HFFc6 (cell line): ENCODE data around the gene ARL8B. TPM values are rescaled to one million over a fixed set of nuclear protein-coding genes. Genes with fewer than 3 reads are reported as not detected.

Source experiments
- DNase-seq: peaks from one replicate; pipeline ENCODE4 v3.0.0-alpha.2; 2018
- H3K27ac Mint-ChIP-seq: 2 replicates; pipeline ENCODE4 v1.8.0; 2020; ENCODE audit warnings: mild to moderate bottlenecking, mixed read lengths
- H3K27me3 Mint-ChIP-seq: 2 replicates; pipeline ENCODE4 v1.8.0; 2021; ENCODE audit warnings: mild to moderate bottlenecking, moderate library complexity, mixed read lengths; ENCODE audit not compliant: insufficient read depth
- H3K36me3 Mint-ChIP-seq: 2 replicates; pipeline ENCODE4 v1.8.0; 2021; ENCODE audit warnings: low read depth, mixed read lengths
- H3K4me1 Mint-ChIP-seq: 2 replicates; pipeline ENCODE4 v1.8.0; 2020; ENCODE audit warnings: low read depth, mixed read lengths
- H3K4me3 Mint-ChIP-seq: 2 replicates; pipeline ENCODE4 v1.8.0; 2020; ENCODE audit warnings: mild to moderate bottlenecking, moderate library complexity, mixed read lengths
- H3K9me3 Mint-ChIP-seq: 2 replicates; pipeline ENCODE4 v1.8.0; 2020; ENCODE audit warnings: mild to moderate bottlenecking, mixed read lengths
- CTCF ChIP-seq: fragments of 200-600 bp; sonication (generic); IDR thresholded peaks from 2 replicates; pipeline ENCODE4 v1.5.0; 2021; ENCODE audit warnings: antibody characterized with exemption, mild to moderate bottlenecking
- total RNA-seq, 6 experiments: library from RNA; stranded (reverse); fragmentation: NEBNext Ultra II Directional; extraction: Animal tissue kit (Norgen Biotek cat#: 25700); gene quantifications; 2 replicates in 1 of 6; 3 replicates in 5 of 6; pipeline ENCODE4 v1.2.3, GENCODE V29; 2021

ARL8B gene
- total RNA-seq, 6 experiments from 2014 or later, result 48.9 to 64.7 (median 53.7) TPM

- TF ChIP-seq CTCF, result no peak
- peak overlapping the region; percentile 20; the same call in 1 of the 2 replicates for H3K4me3 Mint-ChIP-seq
- H3K27ac Mint-ChIP-seq, result peak overlapping the region; percentile 73
- DNase-seq, result peak; percentile 75
- peaks cover 2% of the 10 kb centered on the region; the same call in 1 of the 2 replicates for H3K27me3 Mint-ChIP-seq
- no peaks in the 10 kb centered on the region for H3K9me3 Mint-ChIP-seq
- H3K4me1 Mint-ChIP-seq, result peaks cover 47% of the 10 kb centered on the region
- H3K36me3 Mint-ChIP-seq, result no peaks in the 10 kb centered on the region
These were observed 40.0 kb downstream of the ARL8B start for GRCh38 chr3:5162102-5162501.

DNA sequence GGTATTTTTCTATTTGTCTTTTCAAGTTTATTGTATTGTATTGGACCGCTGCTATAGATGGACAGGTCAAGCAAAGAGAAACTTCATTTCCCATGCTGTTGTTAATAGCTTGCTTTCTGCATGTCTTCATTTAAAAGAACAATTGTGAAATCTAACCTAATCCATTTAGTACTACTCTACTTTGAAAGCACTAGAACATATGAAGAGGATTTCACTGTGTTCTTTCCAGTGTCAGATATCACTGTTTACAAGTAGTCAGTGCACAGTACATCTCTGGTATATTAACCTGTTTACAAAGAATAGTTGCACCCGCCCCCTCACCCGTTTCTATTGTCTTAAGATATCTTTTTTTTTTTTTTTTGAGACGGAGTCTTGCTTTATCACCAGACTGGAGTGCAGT, 43.6 kb downstream of the ARL8B start:
- no peak for TF ChIP-seq CTCF
- Mint-ChIP-seq H3K9me3 (no peaks in the 10 kb centered on the region), H3K4me3 (no peak overlapping the region), H3K27ac (no peak overlapping the region), H3K27me3 (peaks cover 2% of the 10 kb centered on the region), H3K4me1 (peaks cover 47% of the 10 kb centered on the region), H3K36me3 (no peaks in the 10 kb centered on the region)
- DNase-seq, result no peak

GRCh38 chr3:5166846-5167245, 44.8 kb downstream of the ARL8B start:
- no peak for DNase-seq

DNA sequence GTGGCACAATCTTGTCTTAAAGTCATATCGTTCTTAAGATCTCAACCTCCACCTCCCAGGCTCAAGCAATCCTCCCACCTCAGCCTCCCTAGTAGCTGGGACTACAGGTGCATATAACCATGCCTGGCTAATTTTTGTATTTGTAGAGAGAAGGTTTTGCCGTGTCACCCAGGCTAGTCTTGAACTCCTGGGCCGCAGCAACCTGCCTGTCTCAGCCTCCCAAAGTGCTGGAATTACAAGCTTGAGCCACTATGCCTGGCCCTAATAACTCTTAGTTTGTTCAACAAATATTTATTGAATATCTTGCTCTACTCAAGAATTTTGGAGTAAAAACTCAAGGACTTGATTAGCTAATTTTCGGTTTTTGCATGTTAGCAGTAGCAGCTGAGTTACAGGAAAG, 46.0 kb downstream of the ARL8B start:
- Mint-ChIP-seq H3K27me3 (no peaks in the 10 kb centered on the region; the same call in 1 of the 2 replicates), H3K4me1 (peaks cover 25% of the 10 kb centered on the region), H3K36me3 (no peaks in the 10 kb centered on the region; the same call in 1 of the 2 replicates), H3K4me3 (no peak overlapping the region), H3K9me3 (no peaks in the 10 kb centered on the region), H3K27ac (no peak overlapping the region)
- TF ChIP-seq CTCF, result no peak
- no peak for DNase-seq

More at GRCh38 chr3:5166846-5167245, 44.8 kb downstream of the ARL8B start:
- no peaks in the 10 kb centered on the region; the same call in 1 of the 2 replicates for H3K27me3 Mint-ChIP-seq
- H3K9me3 Mint-ChIP-seq, result no peaks in the 10 kb centered on the region
- no peak overlapping the region for H3K4me3 Mint-ChIP-seq
- H3K27ac Mint-ChIP-seq, result no peak overlapping the region
- H3K4me1 Mint-ChIP-seq, result peaks cover 36% of the 10 kb centered on the region
- TF ChIP-seq CTCF, result no peak
- H3K36me3 Mint-ChIP-seq, result no peaks in the 10 kb centered on the region

DNA sequence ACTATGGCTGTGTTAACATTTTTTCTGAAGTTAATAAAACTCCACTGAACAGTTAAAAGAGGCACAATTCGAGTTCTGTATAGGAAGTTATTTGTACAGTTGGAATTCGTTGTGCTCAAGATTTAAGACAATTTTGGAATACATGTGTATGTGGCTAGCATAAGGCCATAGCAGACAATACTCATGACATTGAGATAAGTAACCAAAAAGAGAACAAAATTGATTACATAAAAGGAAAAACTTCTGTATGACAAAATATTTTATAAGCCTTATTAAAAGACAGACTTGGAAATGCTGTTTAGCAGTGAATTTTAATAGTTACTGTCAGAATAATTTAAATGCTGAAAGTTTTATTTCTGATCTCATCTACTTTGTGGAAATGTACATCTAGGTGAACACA, 47.7 kb downstream of the ARL8B start:
- Mint-ChIP-seq H3K4me3 (no peak overlapping the region), H3K27ac (no peak overlapping the region), H3K4me1 (peaks cover 23% of the 10 kb centered on the region), H3K9me3 (no peaks in the 10 kb centered on the region), H3K27me3 (no peaks in the 10 kb centered on the region; the same call in 1 of the 2 replicates), H3K36me3 (no peaks in the 10 kb centered on the region; the same call in 1 of the 2 replicates)
- TF ChIP-seq CTCF, result no peak
- no peak for DNase-seq

- Mint-ChIP-seq H3K36me3 (no peaks in the 10 kb centered on the region; the same call in 1 of the 2 replicates), H3K4me1 (peaks cover 14% of the 10 kb centered on the region), H3K27me3 (no peaks in the 10 kb centered on the region; the same call in 1 of the 2 replicates), H3K27ac (no peak overlapping the region), H3K4me3 (no peak overlapping the region), H3K9me3 (no peaks in the 10 kb centered on the region)
- no peak for TF ChIP-seq CTCF
- DNase-seq, result no peak
These were observed 48.9 kb downstream of the ARL8B start for GRCh38 chr3:5170975-5171374.
